H1 (cell line): ENCODE results near the gene SLC25A39. TPM values are rescaled to one million over a fixed set of nuclear protein-coding genes. Genes with fewer than 3 reads are reported as not detected.
A peak's percentile ranks its signal among the peaks of the same experiment; 100 is the strongest.

Experiments
- CTCF ChIA-PET: fragments of 300-600 bp; sonication (Branson Sonifier 250); formaldehyde crosslinking; loops from one replicate; lab custom pipeline; 2021; ENCODE audit not compliant: partially characterized antibody; lab: Charles Lee
- POLR2A ChIA-PET: fragments of 300-600 bp; sonication (Branson Sonifier 250); formaldehyde crosslinking; loops from one replicate; lab custom pipeline; 2021; ENCODE audit warnings: inconsistent platforms; ENCODE audit not compliant: partially characterized antibody; lab: Charles Lee
- DNase-seq, 2 experiments: peaks; one replicate each; pipeline versions ENCODE4 v3.0.0 to v3.0.0-alpha.2; 2010 to 2022; ENCODE audit warnings: low spot score in 2 of 2, low read depth in 1 of 2, mixed read lengths in 1 of 2
- FAIRE-seq: peaks from 2 replicates; lab custom pipeline; 2011; peaks lifted over from hg19 to GRCh38; lab: Jason Lieb, UNC
- H2AFZ ChIP-seq: 2 replicates; pipeline ENCODE4 v1.8.1; 2012; ENCODE audit warnings: low read length, inconsistent platforms
- H2AK5ac ChIP-seq: 2 replicates; pipeline ENCODE4 v1.6.1; 2013; ENCODE audit warnings: low read depth, low read length
- H2BK120ac ChIP-seq: replicated peaks from 2 replicates; pipeline ENCODE3; 2013; ENCODE audit warnings: low read depth, low read length, inconsistent platforms
- H2BK12ac ChIP-seq: 2 replicates; pipeline ENCODE4 v1.6.1; 2013; ENCODE audit warnings: low read depth, low read length
- H2BK15ac ChIP-seq: 2 replicates; pipeline ENCODE4 v1.6.1; 2013; ENCODE audit warnings: low read length
- H2BK20ac ChIP-seq: 2 replicates; pipeline ENCODE4 v1.6.1; 2013; ENCODE audit warnings: low read length
- H2BK5ac ChIP-seq: 2 replicates; pipeline ENCODE4 v1.6.1; 2013; ENCODE audit warnings: low read depth, low read length
- H3K14ac ChIP-seq: 2 replicates; pipeline ENCODE4 v1.6.1; 2013; ENCODE audit warnings: inconsistent platforms; ENCODE audit not compliant: insufficient read length
- H3K18ac ChIP-seq: 2 replicates; pipeline ENCODE4 v1.6.1; 2013; ENCODE audit warnings: low read length; ENCODE audit errors: extremely low read depth
- H3K23ac ChIP-seq: 2 replicates; pipeline ENCODE4 v1.6.1; 2013; ENCODE audit warnings: inconsistent platforms; ENCODE audit not compliant: insufficient read length
- H3K23me2 ChIP-seq: 2 replicates; pipeline ENCODE4 v1.6.1; 2013; ENCODE audit warnings: low read depth, low read length
- H3K27ac ChIP-seq: 2 replicates; pipeline ENCODE4 v1.6.1; 2011; ENCODE audit warnings: low read depth, low read length, inconsistent platforms
- H3K27me3 ChIP-seq, 4 experiments: replicated peaks in 1 of 4; 1 replicate in 1 of 4; 2 replicates in 3 of 4; pipeline versions ENCODE4 v1.6.1 to v1.8.1; 2011 to 2013; ENCODE audit warnings: low read length in 3 of 4, mild to moderate bottlenecking in 3 of 4, inconsistent platforms in 2 of 4, mixed read lengths in 2 of 4, moderate library complexity in 1 of 4; ENCODE audit not compliant: control insufficient read depth in 3 of 4, insufficient read depth in 3 of 4; ENCODE audit errors: extremely low read depth in 1 of 4
- H3K36me3 ChIP-seq, 4 experiments: 2 replicates each; pipeline versions ENCODE4 v1.6.1 to v1.8.1; 2011 to 2013; ENCODE audit warnings: mild to moderate bottlenecking in 4 of 4, low read length in 3 of 4, moderate library complexity in 2 of 4, control low read depth in 1 of 4, inconsistent platforms in 1 of 4; ENCODE audit not compliant: insufficient read depth in 4 of 4, control insufficient read depth in 2 of 4
- H3K4ac ChIP-seq: replicated peaks from 2 replicates; pipeline ENCODE3; 2013; ENCODE audit warnings: low read length, low read depth, mixed read lengths, inconsistent platforms; ENCODE audit not compliant: insufficient read length
- H3K4me1 ChIP-seq, 4 experiments: replicated peaks in 1 of 4; 1 replicate in 1 of 4; 2 replicates in 3 of 4; pipeline versions ENCODE4 v1.6.1 to v1.8.1; 2011 to 2013; ENCODE audit warnings: low read length in 3 of 4, inconsistent platforms in 2 of 4, mixed read lengths in 1 of 4; ENCODE audit not compliant: insufficient read depth in 4 of 4, control insufficient read depth in 3 of 4
- H3K4me2 ChIP-seq, 2 experiments: 2 replicates each; pipeline versions ENCODE4 v1.6.1 to v1.8.1; 2011 to 2013; ENCODE audit warnings: low read depth in 2 of 2, low read length in 2 of 2, control low read depth in 1 of 2, inconsistent platforms in 1 of 2, mild to moderate bottlenecking in 1 of 2; ENCODE audit not compliant: insufficient read depth in 1 of 2
- H3K4me3 ChIP-seq, 4 experiments: fragments of 200-600, 300-600 bp in 1 of 4; sonication (generic), shearing (Covaris generic), sonication (Bioruptor Twin) in 1 of 4; 2 replicates each; pipeline versions ENCODE4 v1.5.1 to v1.8.1; 2011 to 2016; ENCODE audit warnings: low read length in 4 of 4, low read depth in 3 of 4, control low read depth in 2 of 4, inconsistent platforms in 2 of 4, mild to moderate bottlenecking in 2 of 4, mixed read lengths in 1 of 4, moderate library complexity in 1 of 4; ENCODE audit not compliant: insufficient read depth in 2 of 4; ENCODE audit errors: extremely low read depth in 1 of 4
- H3K56ac ChIP-seq: replicated peaks from 2 replicates; pipeline ENCODE3; 2013; ENCODE audit warnings: low read depth, mild to moderate bottlenecking, mixed read lengths, low read length, inconsistent platforms; ENCODE audit not compliant: insufficient read length
- H3K79me1 ChIP-seq: 2 replicates; pipeline ENCODE4 v1.6.1; 2013; ENCODE audit warnings: low read depth, low read length, control low read depth
- H3K79me2 ChIP-seq, 2 experiments: 2 replicates each; pipeline versions ENCODE4 v1.6.1 to v1.8.1; 2012 to 2013; ENCODE audit warnings: low read length in 2 of 2, mild to moderate bottlenecking in 2 of 2, inconsistent platforms in 1 of 2; ENCODE audit not compliant: insufficient read depth in 2 of 2, control insufficient read depth in 1 of 2
- H3K9ac ChIP-seq, 4 experiments: replicated peaks in 1 of 4; 1 replicate in 1 of 4; 2 replicates in 3 of 4; pipeline versions ENCODE4 v1.6.1 to v1.8.1; 2011 to 2013; ENCODE audit warnings: low read depth in 3 of 4, low read length in 3 of 4, control low read depth in 2 of 4, mild to moderate bottlenecking in 2 of 4, moderate library complexity in 2 of 4, inconsistent platforms in 1 of 4; ENCODE audit errors: extremely low read depth in 1 of 4
- H3K9me3 ChIP-seq, 2 experiments: 2 replicates each; pipeline versions ENCODE4 v1.6.1 to v1.8.1; 2012 to 2013; ENCODE audit warnings: mild to moderate bottlenecking in 2 of 2, moderate library complexity in 2 of 2, control low read depth in 1 of 2, inconsistent platforms in 1 of 2, low read depth in 1 of 2, low read length in 1 of 2, mixed read lengths in 1 of 2; ENCODE audit not compliant: insufficient read depth in 2 of 2
- H4K20me1 ChIP-seq, 2 experiments: replicated peaks in 1 of 2; 2 replicates each; pipeline versions ENCODE3 to v1.8.1; 2011 to 2013; ENCODE audit warnings: inconsistent platforms in 2 of 2, low read length in 2 of 2, mild to moderate bottlenecking in 1 of 2; ENCODE audit not compliant: insufficient read depth in 2 of 2, control insufficient read depth in 1 of 2
- H4K5ac ChIP-seq: 2 replicates; pipeline ENCODE4 v1.6.1; 2013; ENCODE audit warnings: low read length, low read depth, mixed read lengths, inconsistent platforms; ENCODE audit not compliant: insufficient read length
- H4K8ac ChIP-seq: 2 replicates; pipeline ENCODE4 v1.8.0; 2013; ENCODE audit warnings: mild to moderate bottlenecking, moderate library complexity, low read length, inconsistent platforms; ENCODE audit not compliant: insufficient read depth; ENCODE audit errors: extremely low read depth
- H4K91ac ChIP-seq: replicated peaks from 2 replicates; pipeline ENCODE3; 2013; ENCODE audit warnings: low read length, mixed read lengths, inconsistent platforms; ENCODE audit not compliant: insufficient read length
- ASH2L ChIP-seq: fragments of 200-600, 300-600 bp; sonication (generic); IDR thresholded peaks from one replicate; pipeline ENCODE4 v1.7.1; 2017; ENCODE audit warnings: low read length
- CBX5 ChIP-seq: fragments of 300-800, 300-1000 bp; sonication (generic); IDR thresholded peaks from 2 replicates; pipeline ENCODE4 v1.7.1; 2016; ENCODE audit warnings: antibody characterized with exemption, low read length, low read depth
- CEBPB ChIP-seq: IDR thresholded peaks from 2 replicates; pipeline ENCODE4 v1.6.1; 2012; ENCODE audit warnings: low read depth, low read length
- CHD2 ChIP-seq: IDR thresholded peaks from 2 replicates; pipeline ENCODE4 v1.6.1; 2012; ENCODE audit warnings: low read length, improper control_type of control experiment
- EP300 ChIP-seq, 2 experiments: IDR thresholded peaks; 1 replicate in 1 of 2; 2 replicates in 1 of 2; pipeline ENCODE4 v1.6.1; 2011 to 2012; ENCODE audit warnings: low read depth in 2 of 2, low read length in 2 of 2, mild to moderate bottlenecking in 2 of 2, borderline replicate concordance in 1 of 2, inconsistent platforms in 1 of 2, moderate library complexity in 1 of 2
- FOSL1 ChIP-seq: IDR thresholded peaks from 2 replicates; pipeline ENCODE4 v1.6.1; 2011; ENCODE audit warnings: mild to moderate bottlenecking, low read depth, low read length, moderate library complexity; ENCODE audit not compliant: insufficient read depth
- KDM5A ChIP-seq: fragments of 200-600 bp; IDR thresholded peaks from 2 replicates; pipeline ENCODE4 v1.7.1; 2012; ENCODE audit warnings: mild to moderate bottlenecking, low read length, inconsistent platforms, mixed read lengths
- RNF2 ChIP-seq: fragments of 200-900, 300-1000 bp; sonication (generic); IDR thresholded peaks from 2 replicates; pipeline ENCODE4 v1.7.1; 2016; ENCODE audit warnings: borderline replicate concordance, low read depth, mild to moderate bottlenecking, antibody characterized with exemption, low read length; ENCODE audit not compliant: poor library complexity, severe bottlenecking; ENCODE audit errors: missing control alignments
- SIX5 ChIP-seq: IDR thresholded peaks from 2 replicates; pipeline ENCODE4 v1.6.1; 2011; ENCODE audit warnings: mild to moderate bottlenecking, low read depth, low read length
- SRF ChIP-seq: IDR thresholded peaks from 2 replicates; pipeline ENCODE4 v1.6.1; 2011; ENCODE audit warnings: mild to moderate bottlenecking, low read depth, low read length, moderate library complexity
- WGBS, 2 experiments: shearing (Covaris generic) in 1 of 2; methylation state at CpG; one replicate each; pipeline versions ENCODE4 v1.1.6 to v1.1.7; 2013 to 2015; ENCODE audit warnings: low lambda C conversion rate in 2 of 2, mixed read lengths in 2 of 2, inconsistent platforms in 1 of 2, low coverage in 1 of 2, missing lambda C conversion rate in 1 of 2; ENCODE audit not compliant: insufficient replicate concordance in 2 of 2, insufficient coverage in 1 of 2, insufficient read length in 1 of 2; ENCODE audit errors: extremely low coverage in 1 of 2, missing lambda C conversion rate in 1 of 2; 5-methylcytosine and 5-hydroxymethylcytosine counted together
- polyA plus RNA-seq, 7 experiments: library from polyadenylated mRNA; depleted of rRNA in 3 of 7; stranded (reverse) in 5 of 7; unstranded in 2 of 7; fragments of >200 nt in 5 of 7; fragments of 200-250 nt in 2 of 7; gene quantifications; 1 replicate in 5 of 7; 2 replicates in 1 of 7; 4 replicates in 1 of 7; pipeline versions ENCODE4 v1.2.1 to v1.2.3, GENCODE V29; 2011 to 2013; ENCODE audit warnings: missing spikeins in 2 of 7, mixed read lengths in 2 of 7
- total RNA-seq: library from RNA; stranded (reverse); fragmentation: NEBNext Ultra II Directional; extraction: Animal tissue kit (Norgen Biotek cat#: 25700); gene quantifications from 2 replicates; pipeline ENCODE4 v1.2.1, GENCODE V29; 2021
- TF ChIP-seq, protein P1 (sequence below): IDR thresholded peaks from 2 replicates; pipeline ENCODE4 v1.6.1; 2012; ENCODE audit warnings: low read length, inconsistent platforms

Gene SLC25A39
- total and polyA plus RNA-seq, 2 of the 8 experiments (the other 6 are each of a cell fraction or from before 2014, with no cell fraction given): 200 to 291 TPM

DNA sequence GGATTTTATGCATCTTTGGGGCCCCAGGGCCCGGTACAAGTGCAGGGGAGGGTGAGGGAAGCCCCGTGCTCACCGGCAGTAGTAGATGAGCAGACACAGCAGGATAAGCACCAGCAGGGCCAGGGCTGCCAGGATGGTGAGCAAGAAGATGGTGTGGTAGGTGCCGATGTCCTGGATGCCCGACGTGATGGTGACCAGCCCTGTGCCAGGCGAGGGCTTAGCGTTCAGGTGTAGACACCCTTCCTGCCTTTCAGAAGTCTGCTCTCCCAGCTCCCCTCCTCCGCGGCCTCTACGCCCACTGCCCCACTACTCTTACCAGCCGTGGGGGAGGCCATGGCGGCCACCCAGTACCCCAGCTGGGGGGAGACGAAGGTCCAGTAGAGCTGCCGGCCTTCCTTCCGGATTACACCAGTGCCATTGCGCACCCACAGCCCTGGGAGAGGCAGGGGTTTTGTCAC lies 31.0 kb upstream of the SLC25A39 start:
- Histone ChIP-seq H3K27ac (no peak overlapping the region), H4K8ac (peak overlapping the region; percentile 84; the same call in 1 of the 2 replicates), H3K36me3 (peaks cover 2 to 6% (median 3%) of the 10 kb centered on the region in 4 experiments; a peak in 4 of 8 replicates), H2AFZ (no peak overlapping the region), H4K91ac (no peak overlapping the region), H2BK120ac (no peak overlapping the region), H2BK15ac (peak overlapping the region; percentile 61; the same call in 1 of the 2 replicates), H4K5ac (no peak overlapping the region), H3K23me2 (peaks cover 8% of the 10 kb centered on the region; the same call in 1 of the 2 replicates), H3K79me1 (peaks cover 5% of the 10 kb centered on the region), H3K18ac (no peak overlapping the region), H3K56ac (no peak overlapping the region), H3K4me1 (peaks cover 0 to 16% (median 5%) of the 10 kb centered on the region in 4 experiments; a peak in 5 of 7 replicates), H2BK5ac (no peak overlapping the region), H3K14ac (no peak overlapping the region), H2AK5ac (no peak overlapping the region), H4K20me1 (peaks cover 4 to 28% of the 10 kb centered on the region in 2 experiments), H2BK12ac (no peak overlapping the region), H3K4ac (peak overlapping the region; percentile 93), H3K4me2 (no peak overlapping the region; a peak in 1 of 4 replicates), H3K9me3 (no peaks in the 10 kb centered on the region), H3K79me2 (peaks cover 0 to 7% of the 10 kb centered on the region in 2 experiments; a peak in 1 of 4 replicates), H3K23ac (no peak overlapping the region), H2BK20ac (no peak overlapping the region), H3K9ac (no peak overlapping the region), H3K4me3 (no peak overlapping the region), H3K27me3 (no peaks in the 10 kb centered on the region; a peak in 2 of 7 replicates)
- 87% methylated on average over 11 of the region's 17 CpGs; no CpG with 5 or more reads in 1 of the 2 experiments for WGBS, 2 experiments
- DNase-seq: no peak
- FAIRE-seq: no peak
- CTCF ChIA-PET: interaction anchor here (1.2 to 10.1 kb wide), 11 partner anchors 7 to 187 kb away, joined by 3 to 177 read pairs (median 10); partner anchors contain the start of genes ASB16, FAM171A2 and GRN
- POLR2A ChIA-PET: interaction anchor here (1.0 to 1.8 kb wide), 5 partner anchors 10 to 163 kb away, joined by 3 to 10 read pairs (median 4); partner anchors contain the start of gene GRN
- no peak for TF ChIP-seq SRF
- no peak for TF ChIP-seq ASH2L
- no peak for TF ChIP-seq CBX5
- TF ChIP-seq CHD2: no peak
- no peak for TF ChIP-seq EP300 (IDR thresholded peaks at IDR 0.05; ENCODE audit: borderline replicate concordance in 1 of 2, low read depth in 2 of 2, low read length in 2 of 2)
- TF ChIP-seq CEBPB: no peak
- TF ChIP-seq KDM5A: no peak
- no peak for TF ChIP-seq SIX5
- TF ChIP-seq, protein P1, sequence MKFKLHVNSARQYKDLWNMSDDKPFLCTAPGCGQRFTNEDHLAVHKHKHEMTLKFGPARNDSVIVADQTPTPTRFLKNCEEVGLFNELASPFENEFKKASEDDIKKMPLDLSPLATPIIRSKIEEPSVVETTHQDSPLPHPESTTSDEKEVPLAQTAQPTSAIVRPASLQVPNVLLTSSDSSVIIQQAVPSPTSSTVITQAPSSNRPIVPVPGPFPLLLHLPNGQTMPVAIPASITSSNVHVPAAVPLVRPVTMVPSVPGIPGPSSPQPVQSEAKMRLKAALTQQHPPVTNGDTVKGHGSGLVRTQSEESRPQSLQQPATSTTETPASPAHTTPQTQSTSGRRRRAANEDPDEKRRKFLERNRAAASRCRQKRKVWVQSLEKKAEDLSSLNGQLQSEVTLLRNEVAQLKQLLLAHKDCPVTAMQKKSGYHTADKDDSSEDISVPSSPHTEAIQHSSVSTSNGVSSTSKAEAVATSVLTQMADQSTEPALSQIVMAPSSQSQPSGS: no peak
- no peak for TF ChIP-seq FOSL1
- TF ChIP-seq RNF2: no peak
